Esophagus muscularis mucosa (tissue), 4 donors: ENCODE measurements around the gene LEKR1. TPM values are rescaled to one million over a fixed set of nuclear protein-coding genes. Genes with fewer than 3 reads are reported as not detected.
"Not testable (repeated sequence)": the region's sequence is repeated elsewhere in the genome, so short reads cannot be mapped to it uniquely, and the experiment has no call there.

Experiments used
- DNase-seq: peaks from one replicate; pipeline ENCODE4 v3.0.0-alpha.2; 2017; ENCODE audit errors: extremely low spot score
- H3K27ac ChIP-seq, 4 donors: fragments of 200-600 bp; sonication (generic); replicated peaks in 1 of 4; 1 replicate in 3 of 4; 2 replicates in 1 of 4; pipeline ENCODE4 v1.5.1; 2016 to 2019; ENCODE audit warnings: mild to moderate bottlenecking in 1 of 4
- H3K27me3 ChIP-seq, 4 donors: fragments of 200-600 bp; sonication (generic); one replicate each; pipeline versions ENCODE4 v1.5.1 to v1.6.0; 2016 to 2019
- H3K36me3 ChIP-seq, 4 donors: fragments of 200-600 bp; sonication (generic); one replicate each; pipeline ENCODE4 v1.5.1; 2016 to 2019
- H3K4me1 ChIP-seq, 4 donors: fragments of 200-600 bp; sonication (generic); one replicate each; pipeline ENCODE4 v1.5.1; 2016 to 2019
- H3K4me3 ChIP-seq, 4 donors: fragments of 200-600 bp; sonication (generic); 1 replicate in 2 of 4; 2 replicates in 2 of 4; pipeline ENCODE4 v1.5.1; 2016 to 2019; ENCODE audit warnings: mild to moderate bottlenecking in 4 of 4, moderate library complexity in 1 of 4
- H3K9me3 ChIP-seq, 4 donors: fragments of 200-600 bp; sonication (generic); 1 replicate in 3 of 4; 2 replicates in 1 of 4; pipeline ENCODE4 v1.5.1; 2016 to 2019
- CTCF ChIP-seq, 3 experiments: fragments of 200-600 bp in 2 of 3; fragments of 450-650 bp in 1 of 3; sonication (generic) in 2 of 3; IDR thresholded peaks; one replicate each; pipeline ENCODE4 v1.5.1; 2017 to 2019; ENCODE audit warnings: antibody characterized with exemption in 3 of 3, mild to moderate bottlenecking in 2 of 3, moderate library complexity in 1 of 3
- EP300 ChIP-seq: sonication (generic); formaldehyde crosslinking; IDR thresholded peaks from one replicate; pipeline ENCODE4 v1.6.1; 2017; ENCODE audit warnings: antibody characterized with exemption
- POLR2A ChIP-seq: fragments of 450-650 bp; IDR thresholded peaks from one replicate; pipeline ENCODE4 v1.6.1; 2017; ENCODE audit warnings: antibody characterized with exemption, moderate library complexity, mild to moderate bottlenecking, low read depth
- POLR2AphosphoS5 ChIP-seq, 2 donors: sonication (generic); formaldehyde crosslinking; IDR thresholded peaks; one replicate each; pipeline ENCODE4 v1.6.1; 2017; ENCODE audit warnings: antibody characterized with exemption in 2 of 2
- WGBS: methylation state at CpG from one replicate; pipeline ENCODE4 v1.1.5; 2018; 5-methylcytosine and 5-hydroxymethylcytosine counted together
- intact Hi-C: fragments of 100-400 bp; cut with DNase I; formaldehyde crosslinking; loops from one replicate; pipeline ENCODE4 v1.15.1; 2023
- total RNA-seq, 4 donors: library from RNA; depleted of rRNA; stranded (reverse); fragments of >200 nt; gene quantifications; one replicate each; pipeline versions ENCODE4 v1.1.0 to v1.2.1, GENCODE V29; 2016

Gene LEKR1
- total RNA-seq, 4 donors from 2014 or later = 0.11 to 1.2 (median 0.33) TPM; not detected in 1

GRCh38 chr3:156795890-156796481 is 30.2 kb upstream of the LEKR1 start:
- DNase-seq = no peak
- intact Hi-C loops = no loop called here
- TF ChIP-seq EP300 (no peak), CTCF (IDR thresholded peaks at IDR 0.05) (no peak), POLR2A (no peak), POLR2AphosphoS5 (IDR thresholded peaks at IDR 0.05) (no peak)
- Histone ChIP-seq H3K36me3 (no peaks in the 10 kb centered on the region), H3K4me3 (no peak overlapping the region), H3K27me3 (no peaks in the 10 kb centered on the region), H3K4me1 (no peaks in the 10 kb centered on the region), H3K27ac (no peak overlapping the region), H3K9me3 (no peaks in the 10 kb centered on the region)

GRCh38 chr3:156797368-156797767 is 28.8 kb upstream of the LEKR1 start:
- Histone ChIP-seq H3K27ac (no peak overlapping the region), H3K9me3 (no peaks in the 10 kb centered on the region), H3K27me3 (no peaks in the 10 kb centered on the region), H3K4me1 (no peaks in the 10 kb centered on the region), H3K36me3 (no peaks in the 10 kb centered on the region), H3K4me3 (no peak overlapping the region)
- WGBS = 73% methylated on average over 1 of the region's 1 CpG
- DNase-seq = no peak
- TF ChIP-seq CTCF (IDR thresholded peaks at IDR 0.05) = no peak
- TF ChIP-seq POLR2A = no peak
- no peak for TF ChIP-seq POLR2AphosphoS5 (IDR thresholded peaks at IDR 0.05)
- TF ChIP-seq EP300 = no peak
- intact Hi-C loops = no loop called here

GRCh38 chr3:156800287-156800686 is 25.9 kb upstream of the LEKR1 start:
- H3K27me3 ChIP-seq, H3K4me1 ChIP-seq, DNase-seq, intact Hi-C loops, H3K36me3 ChIP-seq, H3K4me3 ChIP-seq, H3K27ac ChIP-seq: not testable (repeated sequence)
- 97% methylated on average over 4 of the region's 4 CpGs for WGBS
- H3K9me3 ChIP-seq = peaks cover 0 to 10% (median 2%) of the 10 kb centered on the region in 4 donors

- 95% methylated on average over 2 of the region's 2 CpGs for WGBS
- DNase-seq = no peak
- H3K9me3 ChIP-seq = peaks cover 0 to 10% (median 2%) of the 10 kb centered on the region in 4 donors
- H3K27ac ChIP-seq = no peak overlapping the region
- intact Hi-C loops = no loop called here
- H3K36me3 ChIP-seq = no peaks in the 10 kb centered on the region
- H3K4me1 ChIP-seq = no peaks in the 10 kb centered on the region
- H3K27me3 ChIP-seq = no peaks in the 10 kb centered on the region
- H3K4me3 ChIP-seq = no peak overlapping the region
- no peak for TF ChIP-seq POLR2A
- TF ChIP-seq POLR2AphosphoS5 (IDR thresholded peaks at IDR 0.05) = no peak
- TF ChIP-seq CTCF (IDR thresholded peaks at IDR 0.05) = no peak
- no peak for TF ChIP-seq EP300
These were observed 24.4 kb upstream of the LEKR1 start for GRCh38 chr3:156801746-156802145.

- intact Hi-C loops = no loop called here
- DNase-seq = no peak
These were observed 23.1 kb upstream of the LEKR1 start for GRCh38 chr3:156802821-156803606.

More at GRCh38 chr3:156802821-156803606, 23.1 kb upstream of the LEKR1 start:
- H3K27me3 ChIP-seq = no peaks in the 10 kb centered on the region
- no peak overlapping the region for H3K4me3 ChIP-seq
- no peak overlapping the region for H3K27ac ChIP-seq
- H3K9me3 ChIP-seq = peaks cover 0 to 10% (median 2%) of the 10 kb centered on the region in 4 donors
- no peaks in the 10 kb centered on the region for H3K36me3 ChIP-seq
- no peaks in the 10 kb centered on the region for H3K4me1 ChIP-seq
- no peak for TF ChIP-seq POLR2AphosphoS5 (IDR thresholded peaks at IDR 0.05)
- no peak for TF ChIP-seq CTCF (IDR thresholded peaks at IDR 0.05)
- TF ChIP-seq EP300 = no peak
- TF ChIP-seq POLR2A = no peak
